Vagina (tissue), 2 donors: ENCODE results near the gene NUB1.

Experiments
- POLR2AphosphoS5 ChIP-seq, 2 donors: sonication (generic); formaldehyde crosslinking; IDR thresholded peaks; one replicate each; pipeline ENCODE4 v1.9.0; 2017; ENCODE audit warnings: antibody characterized with exemption in 2 of 2, mild to moderate bottlenecking in 2 of 2, low read depth in 1 of 2; ENCODE audit not compliant: insufficient read depth in 1 of 2
- TF ChIP-seq, protein P1 (sequence below), 3 experiments: fragments of 450-650 bp in 2 of 3; fragments of 200-600 bp in 1 of 3; sonication (generic) in 1 of 3; IDR thresholded peaks; one replicate each; pipeline ENCODE4 v1.5.1; 2017 to 2019; ENCODE audit warnings: antibody characterized with exemption in 3 of 3, mild to moderate bottlenecking in 2 of 3, moderate library complexity in 2 of 3

DNA sequence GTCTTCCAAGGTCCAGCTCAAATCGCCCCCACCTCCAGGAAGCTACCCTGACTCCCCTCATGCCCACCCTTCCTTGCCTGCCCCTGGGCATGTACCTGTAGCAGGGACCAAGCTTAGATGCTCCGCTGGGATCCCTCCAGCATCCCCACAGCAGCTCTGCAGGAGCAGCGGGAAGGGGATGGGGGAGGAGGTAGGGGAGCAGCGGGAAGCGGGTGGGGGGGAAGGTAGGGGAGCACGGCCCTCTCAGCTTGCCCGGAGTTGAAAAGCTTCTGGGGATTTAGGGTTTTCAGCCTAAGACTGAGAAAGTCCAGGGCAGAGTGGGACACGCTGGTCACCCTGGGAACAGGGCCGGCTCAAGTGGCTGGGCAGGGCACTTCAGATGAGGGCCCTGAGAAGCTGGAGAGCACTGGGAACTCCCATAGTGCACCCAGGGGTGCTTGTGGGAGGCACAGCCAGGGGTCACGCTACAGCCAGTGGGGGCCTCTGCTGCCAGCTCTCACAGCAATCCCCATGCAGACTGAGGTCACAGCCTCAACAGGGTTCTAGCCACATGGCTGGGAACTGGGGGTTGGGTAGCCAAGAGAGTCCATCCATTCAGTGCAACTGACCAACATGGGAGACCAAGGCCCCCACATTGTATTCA lies 54.8 kb downstream of the NUB1 start:
- TF ChIP-seq, protein P1, sequence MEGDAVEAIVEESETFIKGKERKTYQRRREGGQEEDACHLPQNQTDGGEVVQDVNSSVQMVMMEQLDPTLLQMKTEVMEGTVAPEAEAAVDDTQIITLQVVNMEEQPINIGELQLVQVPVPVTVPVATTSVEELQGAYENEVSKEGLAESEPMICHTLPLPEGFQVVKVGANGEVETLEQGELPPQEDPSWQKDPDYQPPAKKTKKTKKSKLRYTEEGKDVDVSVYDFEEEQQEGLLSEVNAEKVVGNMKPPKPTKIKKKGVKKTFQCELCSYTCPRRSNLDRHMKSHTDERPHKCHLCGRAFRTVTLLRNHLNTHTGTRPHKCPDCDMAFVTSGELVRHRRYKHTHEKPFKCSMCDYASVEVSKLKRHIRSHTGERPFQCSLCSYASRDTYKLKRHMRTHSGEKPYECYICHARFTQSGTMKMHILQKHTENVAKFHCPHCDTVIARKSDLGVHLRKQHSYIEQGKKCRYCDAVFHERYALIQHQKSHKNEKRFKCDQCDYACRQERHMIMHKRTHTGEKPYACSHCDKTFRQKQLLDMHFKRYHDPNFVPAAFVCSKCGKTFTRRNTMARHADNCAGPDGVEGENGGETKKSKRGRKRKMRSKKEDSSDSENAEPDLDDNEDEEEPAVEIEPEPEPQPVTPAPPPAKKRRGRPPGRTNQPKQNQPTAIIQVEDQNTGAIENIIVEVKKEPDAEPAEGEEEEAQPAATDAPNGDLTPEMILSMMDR (IDR thresholded peaks at IDR 0.05): no peak
- TF ChIP-seq POLR2AphosphoS5 (IDR thresholded peaks at IDR 0.05; ENCODE audit: insufficient read depth in 1 of 2, low read depth in 1 of 2): no peak
